ENCODE measurements around the gene GNGT1. TPM values are rescaled to one million over a fixed set of nuclear protein-coding genes. Genes with fewer than 3 reads are reported as not detected.

GNGT1 gene
- not detected for total RNA-seq

- DNase-seq (no peak), ATAC-seq (no peak)
- Histone ChIP-seq H3K27ac (no peak within 1 kb of the TSS), H3K36me3 (replicated peaks in 1 of 2; ENCODE audit: insufficient read depth in 1 of 2, low read depth in 2 of 2) (no peaks in the 10 kb centered on the region), H3K4me3 (no peak within 1 kb of the TSS), H3K4me1 (peaks cover 4% of the 10 kb centered on the region), H3K9me3 (no peaks in the 10 kb centered on the region), H3K27me3 (no peaks in the 10 kb centered on the region)
- 62 to 63% methylated on average over 3 of the region's 3 CpGs for WGBS, 2 donors
- no peak for TF ChIP-seq POLR2A (IDR thresholded peaks at IDR 0.05)
- TF ChIP-seq, protein P1, sequence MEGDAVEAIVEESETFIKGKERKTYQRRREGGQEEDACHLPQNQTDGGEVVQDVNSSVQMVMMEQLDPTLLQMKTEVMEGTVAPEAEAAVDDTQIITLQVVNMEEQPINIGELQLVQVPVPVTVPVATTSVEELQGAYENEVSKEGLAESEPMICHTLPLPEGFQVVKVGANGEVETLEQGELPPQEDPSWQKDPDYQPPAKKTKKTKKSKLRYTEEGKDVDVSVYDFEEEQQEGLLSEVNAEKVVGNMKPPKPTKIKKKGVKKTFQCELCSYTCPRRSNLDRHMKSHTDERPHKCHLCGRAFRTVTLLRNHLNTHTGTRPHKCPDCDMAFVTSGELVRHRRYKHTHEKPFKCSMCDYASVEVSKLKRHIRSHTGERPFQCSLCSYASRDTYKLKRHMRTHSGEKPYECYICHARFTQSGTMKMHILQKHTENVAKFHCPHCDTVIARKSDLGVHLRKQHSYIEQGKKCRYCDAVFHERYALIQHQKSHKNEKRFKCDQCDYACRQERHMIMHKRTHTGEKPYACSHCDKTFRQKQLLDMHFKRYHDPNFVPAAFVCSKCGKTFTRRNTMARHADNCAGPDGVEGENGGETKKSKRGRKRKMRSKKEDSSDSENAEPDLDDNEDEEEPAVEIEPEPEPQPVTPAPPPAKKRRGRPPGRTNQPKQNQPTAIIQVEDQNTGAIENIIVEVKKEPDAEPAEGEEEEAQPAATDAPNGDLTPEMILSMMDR (IDR thresholded peaks at IDR 0.05), result no peak
- intact Hi-C loops (cut with DNase I), result no loop called here
Measured at GRCh38 chr7:93906267-93906666, at the start of gene GNGT1. GNGT1 (plus strand) TSS chr7:93906567; CDS start chr7:93906747, 180 bp downstream.

GRCh38 chr7:93858857-93859256, 47.5 kb upstream of the GNGT1 start:
- Histone ChIP-seq H3K4me1 (no peaks in the 10 kb centered on the region), H3K27ac (no peak overlapping the region), H3K4me3 (no peak overlapping the region), H3K9me3 (no peaks in the 10 kb centered on the region), H3K36me3 (replicated peaks in 1 of 2; ENCODE audit: insufficient read depth in 1 of 2, low read depth in 2 of 2) (no peaks in the 10 kb centered on the region), H3K27me3 (no peaks in the 10 kb centered on the region)
- no peak for ATAC-seq
- WGBS, 2 donors, result 69 to 81% methylated on average over 2 of the region's 2 CpGs
- TF ChIP-seq, protein P1 (IDR thresholded peaks at IDR 0.05), result no peak
- TF ChIP-seq POLR2A (IDR thresholded peaks at IDR 0.05), result no peak
- DNase-seq, result no peak
- intact Hi-C loops (cut with DNase I), result no loop called here

DNA sequence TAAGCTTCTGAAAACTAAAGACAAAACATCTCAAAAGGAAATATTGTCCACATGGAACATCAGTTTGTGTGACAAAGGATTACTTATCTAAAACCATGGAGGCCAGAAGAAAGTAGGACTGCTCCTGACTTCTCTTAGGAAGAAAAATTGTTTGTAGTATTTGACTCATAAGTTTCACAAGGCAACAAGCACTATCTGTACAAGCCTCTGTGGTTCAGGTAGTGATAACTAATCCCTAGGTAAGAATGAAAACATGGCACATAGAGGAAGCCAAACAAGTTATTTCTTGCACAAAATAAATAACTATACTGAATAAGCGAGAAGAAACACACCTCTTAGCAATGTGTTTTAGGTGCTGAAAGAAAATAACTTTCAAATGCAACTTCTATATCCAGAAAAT, 46.1 kb upstream of the GNGT1 start:
- TF ChIP-seq, protein P1 (IDR thresholded peaks at IDR 0.05), result no peak
- TF ChIP-seq POLR2A (IDR thresholded peaks at IDR 0.05), result no peak
- ATAC-seq (no peak), DNase-seq (no peak)
- Histone ChIP-seq H3K4me1 (no peaks in the 10 kb centered on the region), H3K36me3 (replicated peaks in 1 of 2; ENCODE audit: insufficient read depth in 1 of 2, low read depth in 2 of 2) (no peaks in the 10 kb centered on the region), H3K27me3 (no peaks in the 10 kb centered on the region), H3K9me3 (no peaks in the 10 kb centered on the region), H3K4me3 (no peak overlapping the region), H3K27ac (no peak overlapping the region)
- intact Hi-C loops (cut with DNase I), result no loop called here
- WGBS, 2 donors, result 72 to 84% methylated on average over 1 of the region's 1 CpG

- Histone ChIP-seq H3K9me3 (no peaks in the 10 kb centered on the region), H3K27me3 (no peaks in the 10 kb centered on the region), H3K36me3 (replicated peaks in 1 of 2; ENCODE audit: insufficient read depth in 1 of 2, low read depth in 2 of 2) (no peaks in the 10 kb centered on the region), H3K4me1 (no peaks in the 10 kb centered on the region), H3K4me3 (no peak overlapping the region), H3K27ac (no peak overlapping the region)
- no peak for DNase-seq
- 59 to 65% methylated on average over 4 of the region's 4 CpGs for WGBS, 2 donors
- intact Hi-C loops (cut with DNase I), result no loop called here
- ATAC-seq, result no peak
- TF ChIP-seq POLR2A (IDR thresholded peaks at IDR 0.05), result no peak
- TF ChIP-seq, protein P1 (IDR thresholded peaks at IDR 0.05), result no peak
Measured at GRCh38 chr7:93861325-93861949, 44.9 kb upstream of the GNGT1 start.

GRCh38 chr7:93862651-93863050, 43.7 kb upstream of the GNGT1 start:
- no peak for ATAC-seq
- Histone ChIP-seq H3K27me3 (no peaks in the 10 kb centered on the region), H3K4me3 (no peak overlapping the region), H3K27ac (no peak overlapping the region), H3K36me3 (replicated peaks in 1 of 2; ENCODE audit: insufficient read depth in 1 of 2, low read depth in 2 of 2) (no peaks in the 10 kb centered on the region), H3K4me1 (no peaks in the 10 kb centered on the region), H3K9me3 (no peaks in the 10 kb centered on the region)
- DNase-seq, result no peak
- intact Hi-C loops (cut with DNase I), result no loop called here
- TF ChIP-seq, protein P1 (IDR thresholded peaks at IDR 0.05), result no peak
- TF ChIP-seq POLR2A (IDR thresholded peaks at IDR 0.05), result no peak
- WGBS, 2 donors, result 63 to 79% methylated on average over 2 of the region's 2 CpGs

Measured in body of pancreas (tissue), 4 donors.